Measurements from ENCODE around the gene PBX1. TPM values are rescaled to one million over a fixed set of nuclear protein-coding genes. Genes with fewer than 3 reads are reported as not detected.

Gene PBX1
- total and polyA plus RNA-seq, 2 donors from 2014 or later, result 14.9 to 91.5 TPM

- Histone ChIP-seq H3K4me3 (ENCODE audit: low read length in 3 of 3) (no peak overlapping the region), H3K27me3 (ENCODE audit: control insufficient read depth, insufficient read depth, low read length) (no peaks in the 10 kb centered on the region), H3K9ac (ENCODE audit: low read length in 3 of 3) (no peak overlapping the region), H3K9me3 (ENCODE audit: control insufficient read depth in 2 of 3, insufficient read depth in 1 of 3, low read length in 3 of 3) (no peaks in the 10 kb centered on the region), H3K4me1 (ENCODE audit: control insufficient read depth in 2 of 3, insufficient read depth in 2 of 3, low read depth in 1 of 3, low read length in 3 of 3) (no peaks in the 10 kb centered on the region), H3K27ac (ENCODE audit: low read depth in 2 of 2, low read length in 2 of 2) (no peak overlapping the region), H3K36me3 (ENCODE audit: control insufficient read depth in 2 of 3, insufficient read depth in 3 of 3, low read length in 3 of 3) (no peaks in the 10 kb centered on the region)
- TF ChIP-seq CTCF (IDR thresholded peaks at IDR 0.05; ENCODE audit: borderline replicate concordance, extremely low read depth, insufficient read depth), result no peak
- no peak for FAIRE-seq
- intact Hi-C loops (cut with DNase I), result no loop called here
- no peak for DNase-seq
Measured at GRCh38 chr1:164865385-164865784, 306.4 kb downstream of the PBX1 start.

GRCh38 chr1:164867590-164867989, 308.6 kb downstream of the PBX1 start:
- intact Hi-C loops (cut with DNase I), result no loop called here
- H3K27ac ChIP-seq (ENCODE audit: low read depth in 2 of 2, low read length in 2 of 2), result no peak overlapping the region
- no peak for FAIRE-seq
- TF ChIP-seq CTCF (IDR thresholded peaks at IDR 0.05; ENCODE audit: borderline replicate concordance, extremely low read depth, insufficient read depth), result no peak
- H3K9ac ChIP-seq (ENCODE audit: low read length in 3 of 3), result no peak overlapping the region
- H3K4me1 ChIP-seq (ENCODE audit: control insufficient read depth in 2 of 3, insufficient read depth in 2 of 3, low read depth in 1 of 3, low read length in 3 of 3), result no peaks in the 10 kb centered on the region
- no peak overlapping the region for H3K4me3 ChIP-seq (ENCODE audit: low read length in 3 of 3)
- no peak for DNase-seq
- H3K27me3 ChIP-seq (ENCODE audit: control insufficient read depth, insufficient read depth, low read length), result no peaks in the 10 kb centered on the region
- H3K9me3 ChIP-seq (ENCODE audit: control insufficient read depth in 2 of 3, insufficient read depth in 1 of 3, low read length in 3 of 3), result no peaks in the 10 kb centered on the region
- H3K36me3 ChIP-seq (ENCODE audit: control insufficient read depth in 2 of 3, insufficient read depth in 3 of 3, low read length in 3 of 3), result no peaks in the 10 kb centered on the region

DNA sequence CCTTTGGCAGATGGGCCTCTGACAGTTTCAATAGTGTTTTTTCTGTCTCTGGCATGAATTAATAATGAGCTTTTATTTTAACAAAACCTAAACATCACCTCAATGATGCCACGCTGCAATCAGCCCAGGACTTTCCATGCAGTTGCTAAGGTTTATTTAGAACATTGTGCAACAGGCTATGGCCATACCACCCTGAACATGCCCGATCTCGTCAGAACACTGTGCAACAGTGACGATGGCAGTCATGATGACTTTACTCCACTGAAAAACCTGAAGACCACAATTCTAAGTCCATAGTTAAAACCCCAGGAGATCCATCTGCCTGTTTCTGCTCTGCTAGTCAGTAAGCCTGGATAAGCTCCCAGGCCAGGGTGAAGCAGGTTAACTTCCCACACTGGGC, 310.0 kb downstream of the PBX1 start:
- no peak overlapping the region for H3K27ac ChIP-seq (ENCODE audit: low read depth in 2 of 2, low read length in 2 of 2)
- no peaks in the 10 kb centered on the region for H3K36me3 ChIP-seq (ENCODE audit: control insufficient read depth in 2 of 3, insufficient read depth in 3 of 3, low read length in 3 of 3)
- no peak for TF ChIP-seq CTCF (IDR thresholded peaks at IDR 0.05; ENCODE audit: borderline replicate concordance, extremely low read depth, insufficient read depth)
- no peaks in the 10 kb centered on the region for H3K27me3 ChIP-seq (ENCODE audit: control insufficient read depth, insufficient read depth, low read length)
- no peaks in the 10 kb centered on the region for H3K4me1 ChIP-seq (ENCODE audit: control insufficient read depth in 2 of 3, insufficient read depth in 2 of 3, low read depth in 1 of 3, low read length in 3 of 3)
- H3K9ac ChIP-seq (ENCODE audit: low read length in 3 of 3), result no peak overlapping the region
- intact Hi-C loops (cut with DNase I), result no loop called here
- no peaks in the 10 kb centered on the region for H3K9me3 ChIP-seq (ENCODE audit: control insufficient read depth in 2 of 3, insufficient read depth in 1 of 3, low read length in 3 of 3)
- DNase-seq (no peak), FAIRE-seq (no peak)
- no peak overlapping the region for H3K4me3 ChIP-seq (ENCODE audit: low read length in 3 of 3)

DNA sequence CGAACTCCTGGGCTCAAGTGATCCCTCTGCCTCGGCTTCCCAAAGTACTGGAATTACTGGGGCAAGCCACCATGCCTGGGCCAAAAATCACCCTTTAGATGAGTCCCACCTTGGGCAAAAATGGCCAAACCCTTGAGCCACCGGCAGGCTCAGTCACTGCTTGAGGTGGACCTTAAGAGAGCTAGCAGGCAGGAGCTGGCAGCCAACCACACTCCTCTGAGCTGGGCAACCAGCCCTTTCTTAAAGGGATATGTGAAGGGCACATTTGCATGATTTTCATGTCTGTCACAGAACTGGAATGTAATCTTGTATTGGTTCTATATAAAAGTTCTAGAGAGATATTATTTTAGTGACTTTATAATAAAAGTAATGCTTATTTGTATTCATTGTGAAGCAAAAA, 316.5 kb downstream of the PBX1 start:
- intact Hi-C loops (cut with DNase I), result no loop called here
- no peak for FAIRE-seq

More for the DNA sequence above, 316.5 kb downstream of the PBX1 start:
- no peak overlapping the region for H3K9ac ChIP-seq (ENCODE audit: low read length in 3 of 3)
- H3K27me3 ChIP-seq (ENCODE audit: control insufficient read depth, insufficient read depth, low read length), result no peaks in the 10 kb centered on the region
- H3K27ac ChIP-seq (ENCODE audit: low read depth in 2 of 2, low read length in 2 of 2), result no peak overlapping the region
- H3K4me1 ChIP-seq (ENCODE audit: control insufficient read depth in 2 of 3, insufficient read depth in 2 of 3, low read depth in 1 of 3, low read length in 3 of 3), result no peaks in the 10 kb centered on the region
- no peaks in the 10 kb centered on the region for H3K36me3 ChIP-seq (ENCODE audit: control insufficient read depth in 2 of 3, insufficient read depth in 3 of 3, low read length in 3 of 3)
- TF ChIP-seq CTCF (IDR thresholded peaks at IDR 0.05; ENCODE audit: borderline replicate concordance, extremely low read depth, insufficient read depth), result no peak
- no peaks in the 10 kb centered on the region for H3K9me3 ChIP-seq (ENCODE audit: control insufficient read depth in 2 of 3, insufficient read depth in 1 of 3, low read length in 3 of 3)
- no peak overlapping the region for H3K4me3 ChIP-seq (ENCODE audit: low read length in 3 of 3)
- no peak for DNase-seq

Data from kidney (tissue), 14 donors.